Panc1 (cell line): ENCODE results near the gene ZCWPW1. TPM values are rescaled to one million over a fixed set of nuclear protein-coding genes. Genes with fewer than 3 reads are reported as not detected.
"Not testable (repeated sequence)": the region's sequence is repeated elsewhere in the genome, so short reads cannot be mapped to it uniquely, and the experiment has no call there.

Experiments
- ATAC-seq: fragments of 200-7000 bp; cut with Tn5 transposase; 2 replicates; pipeline ENCODE4 v1.9.1; 2020; ENCODE audit warnings: mild to moderate bottlenecking, moderate library complexity
- BruUV-seq: library from RNA; stranded (reverse); fragments of 400-500 nt; replicated peaks from 2 replicates; lab custom pipeline; 2021; lab: Mats Ljungman, UMichigan
- CTCF ChIA-PET: fragments of 300-600 bp; sonication (Branson Sonifier 250); formaldehyde crosslinking; loops from one replicate; lab custom pipeline; 2022; ENCODE audit warnings: antibody characterized with exemption; lab: Charles Lee
- POLR2A ChIA-PET: fragments of 300-600 bp; sonication (Branson Sonifier 250); formaldehyde crosslinking; loops from one replicate; lab custom pipeline; 2022; ENCODE audit warnings: antibody characterized with exemption; lab: Charles Lee
- DNase-seq: peaks from one replicate; pipeline ENCODE4 v3.0.0-alpha.2; 2010; ENCODE audit warnings: low read depth, low spot score
- H3K27ac ChIP-seq: 2 replicates; pipeline ENCODE4 v1.5.1; 2011; ENCODE audit warnings: mild to moderate bottlenecking, low read length, inconsistent platforms
- H3K27me3 ChIP-seq: fragments of 200-500 bp; sonication (Bioruptor generic); 2 replicates; pipeline ENCODE4 v1.6.0; 2014; ENCODE audit warnings: low read length, inconsistent platforms; ENCODE audit not compliant: control insufficient read depth, insufficient read depth
- H3K36me3 ChIP-seq: fragments of 200-500 bp; sonication (Bioruptor generic); 2 replicates; pipeline ENCODE4 v1.5.1; 2014; ENCODE audit warnings: inconsistent platforms, mild to moderate bottlenecking, low read length, moderate library complexity; ENCODE audit not compliant: control insufficient read depth, insufficient read depth
- H3K4me1 ChIP-seq: 2 replicates; pipeline ENCODE4 v1.5.1; 2011; ENCODE audit warnings: inconsistent platforms, mild to moderate bottlenecking, low read length, moderate library complexity; ENCODE audit not compliant: control insufficient read depth, insufficient read depth
- H3K4me3 ChIP-seq, 2 experiments: 2 replicates each; pipeline ENCODE4 v1.5.1; 2011 to 2012; ENCODE audit warnings: low read depth in 2 of 2, low read length in 2 of 2, mild to moderate bottlenecking in 2 of 2, inconsistent platforms in 1 of 2, moderate library complexity in 1 of 2
- H3K9me3 ChIP-seq: fragments of 200-500 bp; sonication (Bioruptor generic); 2 replicates; pipeline ENCODE4 v1.5.1; 2014; ENCODE audit warnings: low read depth, mild to moderate bottlenecking, inconsistent platforms, low read length, moderate library complexity; ENCODE audit not compliant: control insufficient read depth, insufficient read depth
- POLR2AphosphoS5 ChIP-seq: IDR thresholded peaks from 2 replicates; pipeline ENCODE4 v1.6.1; 2012; ENCODE audit warnings: mild to moderate bottlenecking, low read depth, low read length, moderate library complexity
- SIN3A ChIP-seq: IDR thresholded peaks from 2 replicates; pipeline ENCODE4 v1.6.1; 2012; ENCODE audit warnings: low read depth, mild to moderate bottlenecking, low read length, moderate library complexity, borderline replicate concordance; ENCODE audit not compliant: insufficient read depth
- TCF7L2 ChIP-seq: IDR thresholded peaks from 2 replicates; pipeline ENCODE4 v1.6.1; 2011; ENCODE audit warnings: mild to moderate bottlenecking, low read depth, low read length, inconsistent platforms
- in situ Hi-C: cut with HindIII; loops from 2 replicates; pipeline ENCODE4 v1.10.0; 2016; ENCODE audit warnings: low sequenced_read_pairs, low pct_unique_long_range_greater_than_20kb
- intact Hi-C: fragments of 100-400 bp; cut with micrococcal nuclease; formaldehyde crosslinking; loops from one replicate; pipeline ENCODE4 v1.10.0; 2022; ENCODE audit not compliant: unreplicated experiment
- total RNA-seq: library from RNA; stranded (reverse); gene quantifications from one replicate; pipeline ENCODE4 v1.2.1, GENCODE V29; 2021; ENCODE audit not compliant: unreplicated experiment
- TF ChIP-seq, protein P1 (sequence below): fragments of 450-650 bp; IDR thresholded peaks from 2 replicates; pipeline ENCODE4 v1.5.1; 2017; ENCODE audit warnings: mild to moderate bottlenecking
- TF ChIP-seq, protein P2 (sequence below), 2 experiments: IDR thresholded peaks; 2 replicates each; pipeline ENCODE4 v1.6.1; 2011 to 2012; ENCODE audit warnings: low read depth in 2 of 2, control low read depth in 1 of 2, low read length in 1 of 2, mild to moderate bottlenecking in 1 of 2, moderate library complexity in 1 of 2; ENCODE audit not compliant: insufficient read depth in 1 of 2

The ZCWPW1 gene
- total RNA-seq, 1 experiment from 2014 or later: 6.5 TPM

DNA sequence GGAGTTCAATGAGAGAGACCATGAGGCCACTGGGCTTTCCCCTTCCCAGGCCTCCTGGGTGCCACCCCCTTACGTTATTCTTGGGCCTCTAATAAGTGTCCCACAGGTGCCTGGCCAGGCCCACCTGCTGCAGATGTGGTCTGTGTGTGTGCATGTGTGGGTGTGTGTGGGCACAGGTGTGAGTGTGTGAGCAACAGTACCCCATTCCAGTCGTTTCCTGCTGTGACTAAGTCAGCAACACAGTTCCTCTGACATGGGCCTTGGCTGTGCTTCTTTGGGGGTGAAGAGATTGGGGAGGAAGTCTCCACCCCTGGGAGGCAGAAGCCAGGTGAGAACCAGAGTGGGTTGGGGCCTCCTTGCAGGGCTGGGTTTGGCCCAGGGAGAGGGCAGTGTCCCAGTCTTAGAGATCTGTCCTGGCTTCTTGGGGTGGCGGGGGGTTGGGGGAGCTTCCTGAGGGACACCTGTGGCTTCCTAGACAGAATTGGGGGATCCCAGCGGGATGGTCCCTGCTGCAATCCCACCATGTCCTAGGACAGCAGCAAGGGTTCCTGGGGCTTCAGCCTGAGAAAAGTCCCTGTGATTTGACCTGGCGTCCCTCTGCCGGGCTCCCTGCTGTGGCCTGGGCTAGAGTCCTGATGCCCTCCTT, 74.7 kb downstream of the ZCWPW1 start:
- peaks cover 15% of the 10 kb centered on the region for H3K36me3 ChIP-seq
- intact Hi-C loops (no loop called here), in situ Hi-C loops (no loop called here)
- no peaks in the 10 kb centered on the region for H3K4me1 ChIP-seq
- ATAC-seq: no peak
- CTCF ChIA-PET: no interaction called here
- POLR2A ChIA-PET: no interaction called here
- no peaks in the 10 kb centered on the region for H3K27me3 ChIP-seq
- H3K9me3 ChIP-seq: no peaks in the 10 kb centered on the region
- TF ChIP-seq TCF7L2 (no peak), SIN3A (no peak), POLR2AphosphoS5 (no peak; the same call in 1 of the 2 replicates)
- TF ChIP-seq, protein P1, sequence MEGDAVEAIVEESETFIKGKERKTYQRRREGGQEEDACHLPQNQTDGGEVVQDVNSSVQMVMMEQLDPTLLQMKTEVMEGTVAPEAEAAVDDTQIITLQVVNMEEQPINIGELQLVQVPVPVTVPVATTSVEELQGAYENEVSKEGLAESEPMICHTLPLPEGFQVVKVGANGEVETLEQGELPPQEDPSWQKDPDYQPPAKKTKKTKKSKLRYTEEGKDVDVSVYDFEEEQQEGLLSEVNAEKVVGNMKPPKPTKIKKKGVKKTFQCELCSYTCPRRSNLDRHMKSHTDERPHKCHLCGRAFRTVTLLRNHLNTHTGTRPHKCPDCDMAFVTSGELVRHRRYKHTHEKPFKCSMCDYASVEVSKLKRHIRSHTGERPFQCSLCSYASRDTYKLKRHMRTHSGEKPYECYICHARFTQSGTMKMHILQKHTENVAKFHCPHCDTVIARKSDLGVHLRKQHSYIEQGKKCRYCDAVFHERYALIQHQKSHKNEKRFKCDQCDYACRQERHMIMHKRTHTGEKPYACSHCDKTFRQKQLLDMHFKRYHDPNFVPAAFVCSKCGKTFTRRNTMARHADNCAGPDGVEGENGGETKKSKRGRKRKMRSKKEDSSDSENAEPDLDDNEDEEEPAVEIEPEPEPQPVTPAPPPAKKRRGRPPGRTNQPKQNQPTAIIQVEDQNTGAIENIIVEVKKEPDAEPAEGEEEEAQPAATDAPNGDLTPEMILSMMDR: no peak
- TF ChIP-seq, protein P2, sequence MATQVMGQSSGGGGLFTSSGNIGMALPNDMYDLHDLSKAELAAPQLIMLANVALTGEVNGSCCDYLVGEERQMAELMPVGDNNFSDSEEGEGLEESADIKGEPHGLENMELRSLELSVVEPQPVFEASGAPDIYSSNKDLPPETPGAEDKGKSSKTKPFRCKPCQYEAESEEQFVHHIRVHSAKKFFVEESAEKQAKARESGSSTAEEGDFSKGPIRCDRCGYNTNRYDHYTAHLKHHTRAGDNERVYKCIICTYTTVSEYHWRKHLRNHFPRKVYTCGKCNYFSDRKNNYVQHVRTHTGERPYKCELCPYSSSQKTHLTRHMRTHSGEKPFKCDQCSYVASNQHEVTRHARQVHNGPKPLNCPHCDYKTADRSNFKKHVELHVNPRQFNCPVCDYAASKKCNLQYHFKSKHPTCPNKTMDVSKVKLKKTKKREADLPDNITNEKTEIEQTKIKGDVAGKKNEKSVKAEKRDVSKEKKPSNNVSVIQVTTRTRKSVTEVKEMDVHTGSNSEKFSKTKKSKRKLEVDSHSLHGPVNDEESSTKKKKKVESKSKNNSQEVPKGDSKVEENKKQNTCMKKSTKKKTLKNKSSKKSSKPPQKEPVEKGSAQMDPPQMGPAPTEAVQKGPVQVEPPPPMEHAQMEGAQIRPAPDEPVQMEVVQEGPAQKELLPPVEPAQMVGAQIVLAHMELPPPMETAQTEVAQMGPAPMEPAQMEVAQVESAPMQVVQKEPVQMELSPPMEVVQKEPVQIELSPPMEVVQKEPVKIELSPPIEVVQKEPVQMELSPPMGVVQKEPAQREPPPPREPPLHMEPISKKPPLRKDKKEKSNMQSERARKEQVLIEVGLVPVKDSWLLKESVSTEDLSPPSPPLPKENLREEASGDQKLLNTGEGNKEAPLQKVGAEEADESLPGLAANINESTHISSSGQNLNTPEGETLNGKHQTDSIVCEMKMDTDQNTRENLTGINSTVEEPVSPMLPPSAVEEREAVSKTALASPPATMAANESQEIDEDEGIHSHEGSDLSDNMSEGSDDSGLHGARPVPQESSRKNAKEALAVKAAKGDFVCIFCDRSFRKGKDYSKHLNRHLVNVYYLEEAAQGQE (IDR thresholded peaks at IDR 0.05; ENCODE audit: insufficient read depth in 1 of 2, low read depth in 2 of 2, low read length in 1 of 2): no peak
- BruUV-seq: no TSS peak
- H3K27ac ChIP-seq: no peak overlapping the region
- DNase-seq: no peak
- H3K4me3 ChIP-seq: no peak overlapping the region

DNA sequence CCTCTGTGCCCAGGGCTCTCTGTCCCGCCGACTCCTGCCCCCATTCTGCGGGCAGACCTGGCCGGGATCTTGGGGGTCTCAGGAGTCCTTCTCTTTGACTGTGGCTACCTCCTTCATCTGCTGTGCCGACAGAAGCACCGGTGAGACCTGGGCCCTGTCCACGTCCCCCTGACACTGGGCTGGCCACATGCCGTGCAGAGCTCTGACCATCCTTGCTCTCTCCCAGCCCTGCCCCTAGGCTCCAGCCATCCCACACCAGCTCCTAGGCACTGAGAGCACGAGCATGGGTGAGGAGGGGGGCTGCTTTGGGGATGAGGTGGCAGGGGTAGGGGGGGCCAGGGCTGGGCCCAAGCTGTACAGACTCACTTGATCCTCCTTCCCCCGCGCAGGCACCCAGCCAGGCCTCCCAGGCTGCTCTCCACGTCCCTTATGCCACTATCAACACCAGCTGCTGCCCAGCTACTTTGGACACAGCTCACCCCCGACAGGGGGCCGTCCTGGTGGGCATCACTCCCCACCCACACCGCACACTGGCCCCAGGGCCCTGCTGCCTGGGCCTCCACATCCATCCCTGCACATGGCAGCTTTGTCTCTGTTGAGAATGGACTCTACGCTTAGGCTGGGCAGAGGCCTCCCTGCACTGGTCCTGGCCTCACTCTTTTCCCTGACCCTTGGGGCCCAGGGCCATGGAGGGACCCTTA, 75.4 kb downstream of the ZCWPW1 start:
- Histone ChIP-seq H3K27me3 (no peaks in the 10 kb centered on the region), H3K9me3 (no peaks in the 10 kb centered on the region), H3K27ac (no peak overlapping the region), H3K4me3 (no peak overlapping the region), H3K4me1 (no peaks in the 10 kb centered on the region), H3K36me3 (peaks cover 17% of the 10 kb centered on the region)
- no TSS peak for BruUV-seq
- 0 out of 2 replicates have a peak, but pooled peaks have one; percentile 9 for ATAC-seq
- TF ChIP-seq POLR2AphosphoS5: no peak
- TF ChIP-seq TCF7L2: no peak
- TF ChIP-seq, protein P2 (IDR thresholded peaks at IDR 0.05; ENCODE audit: insufficient read depth in 1 of 2, low read depth in 2 of 2, low read length in 1 of 2): no peak
- TF ChIP-seq, protein P1: no peak
- TF ChIP-seq SIN3A: no peak
- intact Hi-C loops: no loop called here
- POLR2A ChIA-PET: no interaction called here
- CTCF ChIA-PET: no interaction called here
- DNase-seq: no peak
- in situ Hi-C loops: no loop called here

DNA sequence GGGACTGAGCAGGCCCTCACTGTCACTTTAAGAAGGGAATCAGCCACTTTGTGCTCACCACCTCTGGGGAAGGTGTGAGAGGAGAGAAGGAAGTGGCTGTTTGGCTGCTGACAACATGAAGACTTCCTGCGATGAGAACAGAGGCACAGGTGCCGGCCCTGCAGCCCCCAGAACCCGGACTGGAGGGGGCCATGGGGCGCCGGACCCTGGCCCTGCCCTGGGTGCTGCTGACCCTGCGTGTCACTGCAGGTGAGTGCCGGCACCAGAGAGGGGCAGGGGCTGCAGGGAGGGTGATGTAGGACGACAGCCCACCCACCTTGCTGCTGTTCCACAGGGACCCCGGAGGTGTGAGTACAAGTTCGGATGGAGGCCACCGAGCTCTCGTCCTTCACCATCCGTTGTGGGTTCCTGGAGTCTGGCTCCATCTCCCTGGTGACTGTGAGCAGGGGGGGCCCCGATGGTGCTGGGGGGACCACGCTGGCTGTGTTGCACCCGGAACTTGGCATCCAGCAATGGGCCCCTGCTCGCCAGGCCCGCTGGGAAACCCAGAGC, 76.2 kb downstream of the ZCWPW1 start:
- intact Hi-C loops: not testable (repeated sequence)
- H3K36me3 ChIP-seq: peaks cover 23% of the 10 kb centered on the region

More for the DNA sequence above, 76.2 kb downstream of the ZCWPW1 start:
- CTCF ChIA-PET, H3K27ac ChIP-seq, H3K9me3 ChIP-seq, DNase-seq, POLR2A ChIA-PET, H3K4me1 ChIP-seq, H3K27me3 ChIP-seq, BruUV-seq, in situ Hi-C loops, H3K4me3 ChIP-seq: not testable (repeated sequence)
- 0 out of 2 replicates have a peak, but pooled peaks have one; percentile 14 for ATAC-seq
